BE2C (cell line): ENCODE data around the gene UBL3.

ENCODE experiments used
- DNase-seq: peaks from one replicate; pipeline ENCODE4 v3.0.0-alpha.2; 2020
- H3K27me3 ChIP-seq: fragments of 250-450 bp; sonication (Bioruptor Pico); 2 replicates; pipeline ENCODE4 v1.5.1; 2020; ENCODE audit warnings: mild to moderate bottlenecking
- H3K36me3 ChIP-seq: fragments of 250-450 bp; sonication (Bioruptor Pico); 2 replicates; pipeline ENCODE4 v1.5.1; 2020; ENCODE audit warnings: mild to moderate bottlenecking
- H3K4me1 ChIP-seq: fragments of 250-450 bp; sonication (Bioruptor Pico); 2 replicates; pipeline ENCODE4 v1.5.1; 2020
- H3K4me3 ChIP-seq: 2 replicates; pipeline ENCODE4 v1.5.1; 2011; ENCODE audit warnings: low read depth, low read length
- H3K9me3 ChIP-seq: fragments of 250-450 bp; sonication (Bioruptor Pico); 2 replicates; pipeline ENCODE4 v1.5.1; 2020
- CTCF ChIP-seq: IDR thresholded peaks from 2 replicates; pipeline ENCODE4 v1.5.1; 2012; ENCODE audit warnings: mild to moderate bottlenecking, low read depth, low read length

The UBL3 gene

DNA sequence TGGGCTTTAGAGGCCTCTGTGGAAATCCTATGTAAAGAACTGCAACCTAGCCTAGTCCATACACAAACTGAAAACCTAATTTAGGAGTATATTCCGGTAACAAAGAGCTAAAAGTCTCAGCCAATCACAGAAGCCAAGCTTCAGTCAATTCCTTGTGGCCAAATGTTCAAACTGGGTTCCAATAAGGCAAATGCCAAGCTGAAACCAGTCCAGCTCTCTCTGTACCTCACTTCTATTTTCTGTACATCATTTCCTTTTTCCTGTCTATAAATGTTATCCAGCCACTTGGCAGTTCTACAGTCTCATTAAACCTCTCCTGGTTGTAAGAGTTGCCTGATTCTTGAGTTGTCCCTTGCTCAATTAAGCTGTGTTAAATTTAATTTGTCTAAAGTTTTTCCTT, 31.7 kb upstream of the UBL3 start:
- Histone ChIP-seq H3K4me3 (no peak overlapping the region), H3K9me3 (no peaks in the 10 kb centered on the region; the same call in 1 of the 2 replicates), H3K36me3 (no peaks in the 10 kb centered on the region), H3K27me3 (peaks cover 10% of the 10 kb centered on the region), H3K4me1 (no peaks in the 10 kb centered on the region)
- no peak for DNase-seq
- no peak for TF ChIP-seq CTCF

- peaks cover 36% of the 10 kb centered on the region for H3K27me3 ChIP-seq
- H3K9me3 ChIP-seq, result no peaks in the 10 kb centered on the region
Observed at GRCh38 chr13:29878101-29878500, 27.7 kb upstream of the UBL3 start.

GRCh38 chr13:29877456-29878078, 27.1 kb upstream of the UBL3 start:
- H3K4me3 ChIP-seq, result no peak overlapping the region
- H3K27me3 ChIP-seq, result peaks cover 39% of the 10 kb centered on the region
- no peaks in the 10 kb centered on the region for H3K9me3 ChIP-seq
- TF ChIP-seq CTCF, result no peak
- DNase-seq, result no peak
- H3K4me1 ChIP-seq, result no peaks in the 10 kb centered on the region
- no peaks in the 10 kb centered on the region for H3K36me3 ChIP-seq

More at GRCh38 chr13:29878101-29878500, 27.7 kb upstream of the UBL3 start:
- H3K36me3 ChIP-seq, result no peaks in the 10 kb centered on the region
- no peak for TF ChIP-seq CTCF
- H3K4me1 ChIP-seq, result no peaks in the 10 kb centered on the region
- H3K4me3 ChIP-seq, result no peak overlapping the region
- DNase-seq, result no peak

GRCh38 chr13:29875646-29876045, 25.2 kb upstream of the UBL3 start:
- no peak for DNase-seq
- TF ChIP-seq CTCF, result no peak
- Histone ChIP-seq H3K27me3 (peaks cover 43% of the 10 kb centered on the region), H3K9me3 (no peaks in the 10 kb centered on the region), H3K4me3 (no peak overlapping the region), H3K4me1 (no peaks in the 10 kb centered on the region), H3K36me3 (no peaks in the 10 kb centered on the region)

DNA sequence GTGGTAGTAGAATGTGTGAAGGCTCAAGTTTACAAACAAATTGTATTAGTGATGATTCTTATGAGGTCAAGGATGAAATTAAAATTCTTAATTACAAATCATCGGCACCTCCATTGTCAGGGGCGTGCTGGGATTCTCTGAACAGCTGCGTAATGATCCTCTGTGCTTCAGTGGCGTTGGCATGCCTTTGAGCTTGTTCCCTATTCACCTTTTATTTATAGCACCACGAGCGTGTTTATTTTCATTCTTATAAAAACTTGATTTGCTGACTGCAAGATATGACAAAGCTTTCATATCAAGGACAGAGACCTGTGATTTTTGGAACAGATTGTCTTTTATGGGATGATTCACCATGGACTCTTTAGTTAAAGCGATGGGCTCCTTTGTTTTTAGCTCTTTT, 18.2 kb upstream of the UBL3 start:
- Histone ChIP-seq H3K4me3 (no peak overlapping the region), H3K4me1 (no peaks in the 10 kb centered on the region), H3K9me3 (no peaks in the 10 kb centered on the region), H3K36me3 (no peaks in the 10 kb centered on the region), H3K27me3 (peaks cover 11% of the 10 kb centered on the region; the same call in 1 of the 2 replicates)
- TF ChIP-seq CTCF, result no peak
- DNase-seq, result no peak

- Histone ChIP-seq H3K27me3 (peaks cover 4% of the 10 kb centered on the region; the same call in 1 of the 2 replicates), H3K4me3 (no peak overlapping the region), H3K36me3 (no peaks in the 10 kb centered on the region), H3K4me1 (no peaks in the 10 kb centered on the region), H3K9me3 (no peaks in the 10 kb centered on the region; the same call in 1 of the 2 replicates)
- no peak for DNase-seq
- TF ChIP-seq CTCF, result no peak
Observed at GRCh38 chr13:29865934-29866333, 15.5 kb upstream of the UBL3 start.
